Suppressor macrophage treated with lipopolysaccharide for 4 hours (primary cell): Measurements from ENCODE around the gene RAB3GAP1.

Experiments used
- DNase-seq: peaks from one replicate; pipeline ENCODE4 v3.0.0-alpha.2; 2020

Gene RAB3GAP1

GRCh38 chr2:135168204-135168856, 116.2 kb downstream of the RAB3GAP1 start:
- DNase-seq: no peak

- no peak for DNase-seq
Observed at GRCh38 chr2:135169900-135170753, 118.0 kb downstream of the RAB3GAP1 start.

- DNase-seq: no peak
Observed at GRCh38 chr2:135174049-135174809, 122.1 kb downstream of the RAB3GAP1 start.

- no peak for DNase-seq
Observed at GRCh38 chr2:135174810-135175093, 122.7 kb downstream of the RAB3GAP1 start.

- DNase-seq: no peak
Observed at GRCh38 chr2:135175177-135175576, 123.1 kb downstream of the RAB3GAP1 start.

- no peak for DNase-seq
Observed at GRCh38 chr2:135179689-135180088, 127.6 kb downstream of the RAB3GAP1 start.

GRCh38 chr2:135182190-135182589, 130.1 kb downstream of the RAB3GAP1 start:
- DNase-seq: no peak

- DNase-seq: no peak
Observed at GRCh38 chr2:135182601-135183000, 130.5 kb downstream of the RAB3GAP1 start.

- no peak for DNase-seq
Observed at GRCh38 chr2:135183822-135184221, 131.7 kb downstream of the RAB3GAP1 start.

- no peak for DNase-seq
Observed at GRCh38 chr2:135186054-135186453, 134.0 kb downstream of the RAB3GAP1 start.

GRCh38 chr2:135187270-135187669, 135.2 kb downstream of the RAB3GAP1 start:
- DNase-seq: no peak

GRCh38 chr2:135189148-135189547, 137.1 kb downstream of the RAB3GAP1 start:
- no peak for DNase-seq

- no peak for DNase-seq
Observed at GRCh38 chr2:135190799-135191198, 138.7 kb downstream of the RAB3GAP1 start.

- DNase-seq: no peak
Observed at GRCh38 chr2:135198481-135198880, 146.4 kb downstream of the RAB3GAP1 start.

GRCh38 chr2:135202751-135203150, 150.7 kb downstream of the RAB3GAP1 start:
- DNase-seq: no peak

- DNase-seq: no peak
Observed at GRCh38 chr2:135203944-135204343, 151.9 kb downstream of the RAB3GAP1 start.

- no peak for DNase-seq
Observed at GRCh38 chr2:135208016-135208415, 155.9 kb downstream of the RAB3GAP1 start.

- no peak for DNase-seq
Observed at GRCh38 chr2:135212757-135213156, 160.7 kb downstream of the RAB3GAP1 start.

GRCh38 chr2:135218426-135218825, 166.3 kb downstream of the RAB3GAP1 start:
- DNase-seq: no peak

- DNase-seq: no peak
Observed at GRCh38 chr2:135219226-135219625, 167.1 kb downstream of the RAB3GAP1 start.
